Measurements from ENCODE around the gene C1orf210. TPM values are rescaled to one million over a fixed set of nuclear protein-coding genes. Genes with fewer than 3 reads are reported as not detected.
A peak's percentile ranks its signal among the peaks of the same experiment; 100 is the strongest.

Gene C1orf210
- total and polyA plus RNA-seq, 2 donors (not counting 1 experiment from before 2014, with no cell fraction given), result not detected

DNA sequence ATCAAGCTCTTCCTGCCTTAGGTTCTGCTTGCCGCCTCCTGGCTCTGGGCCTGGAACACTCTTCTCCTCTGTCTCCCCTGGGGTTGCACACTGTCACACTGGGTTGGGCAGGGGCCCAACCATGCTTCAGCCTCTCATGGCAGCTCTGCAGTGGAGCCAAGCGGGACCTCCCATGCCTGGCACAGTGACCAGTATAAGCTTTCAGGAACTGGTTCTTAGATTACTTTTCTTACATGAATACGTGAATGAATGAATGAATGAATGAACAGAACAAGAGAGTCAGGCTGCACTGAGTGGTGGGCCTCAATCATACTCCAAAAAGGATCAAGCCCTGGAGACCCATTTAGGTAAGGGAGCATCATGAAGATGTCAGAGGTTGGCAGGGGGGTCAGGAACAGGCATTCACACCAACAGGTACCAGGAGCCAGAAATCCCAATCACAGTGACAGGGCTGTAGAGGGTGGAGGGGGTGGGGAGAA is 46.4 kb downstream of the C1orf210 start:
- no peaks in the 10 kb centered on the region for H4K20me1 ChIP-seq (ENCODE audit: control insufficient read depth, insufficient read depth, low read length, poor library complexity, severe bottlenecking)
- no peaks in the 10 kb centered on the region for H3K27me3 Mint-ChIP-seq
- no peak overlapping the region for H2AFZ ChIP-seq (ENCODE audit: insufficient read depth, low read depth, low read length, poor library complexity, severe bottlenecking)
- CTCF ChIA-PET, result interaction anchor here (0.7 to 3.4 kb wide), 14 partner anchors 10 to 767 kb away, joined by 3 to 54 read pairs (median 4); partner anchors contain the start of genes CDC20, ELOVL1, MED8 and SZT2
- H3K4me1 ChIP-seq (ENCODE audit: control insufficient read depth in 2 of 2, insufficient read depth in 2 of 2, low read length in 2 of 2), result peaks cover 27 to 31% of the 10 kb centered on the region in 2 donors
- intact Hi-C loops (cut with micrococcal nuclease), result loop anchor here (1.0 to 2.0 kb wide), 4 partner anchors 12 to 175 kb away; partner anchors contain the start of gene ELOVL1
- peak overlapping the region; percentile 11 to 70 for H3K27ac ChIP-seq (ENCODE audit: low read length in 2 of 2)
- peaks cover 0 to 6% (median 0%) of the 10 kb centered on the region in 4 experiments for H3K27me3 ChIP-seq (replicated peaks in 1 of 4; ENCODE audit: control extremely low read depth in 1 of 4, control insufficient read depth in 3 of 4, insufficient read depth in 4 of 4, low read length in 3 of 4)
- peak overlapping the region; percentile 90 for H3K27ac Mint-ChIP-seq
- TF ChIP-seq EZH2 (IDR thresholded peaks at IDR 0.05; ENCODE audit: borderline replicate concordance, insufficient read depth, low read depth, low read length, poor library complexity, severe bottlenecking), result no peak
- no peaks in the 10 kb centered on the region for H3K79me2 ChIP-seq (ENCODE audit: control insufficient read depth, insufficient read depth, low read length)
- H3K9me3 ChIP-seq (ENCODE audit: control extremely low read depth in 1 of 3, control insufficient read depth in 2 of 3, insufficient read depth in 1 of 3, low read length in 2 of 3), result no peaks in the 10 kb centered on the region
- H3K4me1 Mint-ChIP-seq, result peaks cover 35% of the 10 kb centered on the region
- peak overlapping the region; percentile 54 for H3K4me2 ChIP-seq (replicated peaks; ENCODE audit: low read depth, low read length, poor library complexity, severe bottlenecking)
- ATAC-seq (ENCODE audit: low read depth), result peak; percentile 40
- POLR2A ChIA-PET, result interaction anchor here (0.6 to 2.3 kb wide), 4 partner anchors 116 to 695 kb away, joined by 3 to 12 read pairs (median 4); partner anchors contain the start of genes ARTN, ELOVL1 and HYI
- 42% methylated on average over 3 of the region's 3 CpGs for WGBS (ENCODE audit: insufficient coverage)
- H3K9me3 Mint-ChIP-seq (ENCODE audit: insufficient read depth), result no peaks in the 10 kb centered on the region
- peak overlapping the region in 1 of 5 experiments; percentile 12 for H3K4me3 ChIP-seq (ENCODE audit: control extremely low read depth in 1 of 5, extremely low read depth in 1 of 5, insufficient read depth in 1 of 5, low read depth in 2 of 5, low read length in 4 of 5)
- no peak overlapping the region for H3K9ac ChIP-seq (ENCODE audit: low read length)
- no peaks in the 10 kb centered on the region for H3K36me3 ChIP-seq (replicated peaks in 1 of 2; ENCODE audit: control extremely low read depth in 1 of 2, control insufficient read depth in 1 of 2, extremely low read depth in 1 of 2, insufficient read depth in 2 of 2, low read length in 1 of 2)
- no peak for DNase-seq
- H3K4me3 Mint-ChIP-seq, result peak overlapping the region; percentile 69

DNA sequence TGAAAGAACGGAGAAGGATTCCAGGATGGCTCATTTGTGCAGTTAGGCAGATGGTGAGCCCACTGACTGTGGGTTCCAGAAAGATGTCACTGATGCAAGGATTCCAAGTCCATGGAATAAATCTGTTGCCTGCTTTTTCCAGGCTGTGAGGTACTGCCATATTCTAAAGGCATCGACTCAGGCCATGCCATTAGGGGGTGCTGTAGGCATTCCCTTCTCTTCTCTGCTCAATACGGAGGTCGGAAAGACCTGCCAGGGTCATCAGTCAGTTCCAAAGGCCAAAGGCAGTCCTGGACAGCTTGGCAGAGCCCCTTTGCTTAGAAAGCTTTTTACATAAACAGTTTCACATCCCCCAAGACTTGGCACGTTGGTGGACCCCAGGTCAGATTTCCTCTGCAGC is 47.3 kb downstream of the C1orf210 start:
- H3K27ac Mint-ChIP-seq, result peak overlapping the region; percentile 90
- peaks cover 4% of the 10 kb centered on the region for H3K27me3 Mint-ChIP-seq
- Histone ChIP-seq H3K36me3 (replicated peaks in 1 of 2; ENCODE audit: control extremely low read depth in 1 of 2, control insufficient read depth in 1 of 2, extremely low read depth in 1 of 2, insufficient read depth in 2 of 2, low read length in 1 of 2) (no peaks in the 10 kb centered on the region), H2AFZ (ENCODE audit: insufficient read depth, low read depth, low read length, poor library complexity, severe bottlenecking) (no peak overlapping the region), H3K4me2 (replicated peaks; ENCODE audit: low read depth, low read length, poor library complexity, severe bottlenecking) (peak overlapping the region; percentile 54), H3K9me3 (ENCODE audit: control extremely low read depth in 1 of 3, control insufficient read depth in 2 of 3, insufficient read depth in 1 of 3, low read length in 2 of 3) (no peaks in the 10 kb centered on the region), H3K79me2 (ENCODE audit: control insufficient read depth, insufficient read depth, low read length) (no peaks in the 10 kb centered on the region), H3K4me3 (ENCODE audit: control extremely low read depth in 1 of 5, extremely low read depth in 1 of 5, insufficient read depth in 1 of 5, low read depth in 2 of 5, low read length in 4 of 5) (no peak overlapping the region), H3K27ac (ENCODE audit: low read length in 2 of 2) (no peak overlapping the region), H3K27me3 (replicated peaks in 1 of 4; ENCODE audit: control extremely low read depth in 1 of 4, control insufficient read depth in 3 of 4, insufficient read depth in 4 of 4, low read length in 3 of 4) (peaks cover 0 to 2% (median 0%) of the 10 kb centered on the region in 4 experiments), H4K20me1 (ENCODE audit: control insufficient read depth, insufficient read depth, low read length, poor library complexity, severe bottlenecking) (no peaks in the 10 kb centered on the region), H3K4me1 (ENCODE audit: control insufficient read depth in 2 of 2, insufficient read depth in 2 of 2, low read length in 2 of 2) (peaks cover 27 to 31% of the 10 kb centered on the region in 2 donors), H3K9ac (ENCODE audit: low read length) (no peak overlapping the region)
- ChIA-PET CTCF (interaction anchor here (1.4 to 3.4 kb wide), 8 partner anchors 11 to 175 kb away, joined by 4 to 54 read pairs (median 8); partner anchors contain the start of genes CDC20, ELOVL1, MED8 and SZT2), POLR2A (interaction anchor here (2.3 kb wide), 1 partner anchor 130 kb away, joined by 12 read pairs; the partner anchor contains the start of gene ELOVL1)
- intact Hi-C loops (cut with micrococcal nuclease), result loop anchor here (1.0 to 2.0 kb wide), 2 partner anchors 17 to 176 kb away; no protein-coding TSS in a partner anchor
- no peak overlapping the region for H3K4me3 Mint-ChIP-seq
- H3K4me1 Mint-ChIP-seq, result peaks cover 35% of the 10 kb centered on the region
- ATAC-seq (ENCODE audit: low read depth), result no peak
- TF ChIP-seq, protein P1, sequence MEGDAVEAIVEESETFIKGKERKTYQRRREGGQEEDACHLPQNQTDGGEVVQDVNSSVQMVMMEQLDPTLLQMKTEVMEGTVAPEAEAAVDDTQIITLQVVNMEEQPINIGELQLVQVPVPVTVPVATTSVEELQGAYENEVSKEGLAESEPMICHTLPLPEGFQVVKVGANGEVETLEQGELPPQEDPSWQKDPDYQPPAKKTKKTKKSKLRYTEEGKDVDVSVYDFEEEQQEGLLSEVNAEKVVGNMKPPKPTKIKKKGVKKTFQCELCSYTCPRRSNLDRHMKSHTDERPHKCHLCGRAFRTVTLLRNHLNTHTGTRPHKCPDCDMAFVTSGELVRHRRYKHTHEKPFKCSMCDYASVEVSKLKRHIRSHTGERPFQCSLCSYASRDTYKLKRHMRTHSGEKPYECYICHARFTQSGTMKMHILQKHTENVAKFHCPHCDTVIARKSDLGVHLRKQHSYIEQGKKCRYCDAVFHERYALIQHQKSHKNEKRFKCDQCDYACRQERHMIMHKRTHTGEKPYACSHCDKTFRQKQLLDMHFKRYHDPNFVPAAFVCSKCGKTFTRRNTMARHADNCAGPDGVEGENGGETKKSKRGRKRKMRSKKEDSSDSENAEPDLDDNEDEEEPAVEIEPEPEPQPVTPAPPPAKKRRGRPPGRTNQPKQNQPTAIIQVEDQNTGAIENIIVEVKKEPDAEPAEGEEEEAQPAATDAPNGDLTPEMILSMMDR (IDR thresholded peaks at IDR 0.05), result no peak
- no peak for TF ChIP-seq EZH2 (IDR thresholded peaks at IDR 0.05; ENCODE audit: borderline replicate concordance, insufficient read depth, low read depth, low read length, poor library complexity, severe bottlenecking)
- WGBS (ENCODE audit: insufficient coverage), result 34% methylated on average over 4 of the region's 5 CpGs
- no peaks in the 10 kb centered on the region for H3K9me3 Mint-ChIP-seq (ENCODE audit: insufficient read depth)
- DNase-seq, result peak; percentile 40
